Hippocampal formation (tissue), 2 donors: ENCODE results near the gene ARSH.
"Not testable (repeated sequence)": the region's sequence is repeated elsewhere in the genome, so short reads cannot be mapped to it uniquely, and the experiment has no call there.

Experiments used
- DNase-seq, 2 donors: peaks; one replicate each; lab custom pipeline; 2025; lab: John Stamatoyannopoulos, UW

ARSH gene

DNA sequence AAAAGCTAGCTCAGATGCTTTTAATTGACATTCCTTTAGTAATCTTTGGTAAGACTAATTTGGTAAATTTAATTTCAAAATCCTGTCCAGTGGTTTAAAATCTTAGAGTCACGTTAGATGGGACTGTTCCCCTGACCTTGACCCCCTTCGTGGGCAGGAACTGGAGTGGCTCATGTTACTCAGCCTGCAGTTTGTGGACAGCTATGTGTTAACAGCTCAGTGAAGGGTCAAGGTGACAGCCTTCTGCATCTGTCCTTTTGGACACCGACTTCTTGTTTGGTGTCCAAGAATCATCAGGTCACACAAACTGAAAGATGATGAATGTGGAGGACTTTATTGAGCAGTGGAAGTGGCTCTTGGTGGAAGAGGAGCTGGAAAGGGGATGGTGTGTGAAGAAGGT lies 37.9 kb downstream of the ARSH start:
- no peak for DNase-seq

- no peak for DNase-seq
Observed at GRCh38 chrX:3044671-3045070, 38.3 kb downstream of the ARSH start.

DNA sequence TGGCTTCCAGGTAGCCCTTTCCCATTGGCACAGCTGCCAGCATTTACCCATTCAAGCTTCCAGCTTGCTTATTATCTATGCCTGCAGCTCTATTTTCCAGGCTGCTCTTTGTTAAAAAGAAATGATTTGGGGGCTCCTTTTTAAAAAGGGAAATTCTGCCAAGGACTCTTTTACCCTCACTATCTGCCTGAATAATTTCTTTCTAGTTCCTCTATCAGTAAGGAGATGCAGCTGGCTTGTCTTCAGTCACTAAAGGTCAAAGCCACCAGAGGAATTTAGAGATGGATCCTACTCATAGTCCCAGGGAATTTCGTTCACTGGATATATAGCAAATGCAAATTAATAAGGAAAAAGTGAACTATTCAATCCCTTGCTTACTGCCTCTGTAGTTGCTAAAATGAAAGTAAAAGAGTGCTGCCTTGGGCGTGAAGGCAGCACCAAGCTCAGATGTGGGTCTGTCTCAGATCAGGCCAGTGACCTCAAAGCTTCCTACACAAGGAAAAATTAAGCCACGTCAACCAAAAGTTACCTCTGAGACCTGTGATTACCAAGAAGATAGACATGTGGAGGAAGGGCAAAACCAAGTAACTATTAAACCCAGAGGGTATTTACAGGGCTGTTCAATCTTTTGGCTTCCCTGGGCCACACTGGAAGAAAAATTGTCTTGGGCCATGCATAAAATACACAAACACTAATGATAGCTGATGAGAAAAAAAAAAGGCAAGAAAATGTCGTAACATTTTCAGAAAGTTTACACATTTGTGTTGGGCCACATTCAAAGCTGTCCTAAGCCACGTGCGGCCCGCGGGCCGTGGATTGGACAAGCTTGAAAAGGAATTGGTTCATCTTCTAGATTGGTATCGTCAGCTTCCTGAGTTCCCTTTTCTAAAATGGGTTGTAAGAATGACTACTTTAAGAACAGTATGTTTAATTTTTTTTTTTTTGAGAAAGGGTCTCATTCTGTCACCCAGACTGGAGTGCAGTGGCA lies 40.2 kb downstream of the ARSH start:
- DNase-seq = no peak

DNA sequence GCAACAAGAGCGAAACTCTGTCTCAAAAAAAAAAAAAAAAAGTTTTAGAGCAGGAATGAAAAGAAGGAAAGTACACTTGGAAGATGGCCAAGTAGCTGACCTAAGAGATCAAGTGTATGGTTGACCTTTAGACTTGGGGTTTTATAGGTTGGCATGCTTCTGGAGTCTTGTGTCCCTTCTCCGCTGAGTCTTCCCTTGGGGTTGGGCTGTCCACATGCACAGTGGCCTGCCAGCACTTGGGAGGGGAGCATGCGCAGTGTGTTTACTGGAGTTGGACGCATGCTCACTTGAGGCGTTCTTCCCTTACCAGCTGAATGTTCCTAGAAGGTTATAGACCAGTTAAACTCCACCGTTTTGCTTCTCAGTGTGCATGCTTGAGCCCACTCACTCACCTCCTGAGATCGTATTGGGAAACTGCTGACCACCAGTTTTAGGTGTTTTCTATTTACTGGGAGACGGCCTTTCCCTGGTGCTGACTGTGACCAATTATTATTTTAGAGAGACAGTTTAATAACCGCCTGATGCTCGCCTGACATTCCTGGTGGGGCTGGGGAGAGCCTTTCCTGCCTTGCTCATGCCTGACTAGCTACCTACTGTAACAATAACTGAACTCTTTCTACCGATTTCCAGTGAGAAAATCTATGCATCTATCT lies 44.3 kb downstream of the ARSH start:
- DNase-seq = not testable (repeated sequence)

DNA sequence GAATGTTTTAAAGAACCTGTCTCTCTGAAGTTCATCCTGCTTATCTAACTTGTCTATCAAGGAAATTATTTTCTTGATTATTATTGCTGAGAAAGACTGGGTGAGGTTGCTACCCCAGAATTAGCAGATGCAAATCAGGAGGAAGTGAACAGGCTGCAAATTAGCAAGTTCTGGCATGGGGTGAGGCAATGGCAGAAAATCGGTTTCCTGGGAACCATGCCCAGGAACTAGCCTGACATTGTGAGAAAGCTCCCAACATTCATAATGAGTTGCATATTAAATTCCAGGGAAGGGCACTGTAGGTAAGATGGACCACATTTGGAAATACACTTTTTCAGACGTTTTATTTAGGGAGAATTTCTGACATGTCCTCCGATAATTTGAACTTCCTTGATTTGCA lies 46.5 kb downstream of the ARSH start:
- peak; percentile 0 to 55 for DNase-seq

GRCh38 chrX:3066555-3066954 lies 60.2 kb downstream of the ARSH start:
- peak in 1 of 2 donors; percentile 0 for DNase-seq

- no peak for DNase-seq
Observed at GRCh38 chrX:3075959-3076358, 69.6 kb downstream of the ARSH start.

- DNase-seq = no peak
Observed at GRCh38 chrX:3076416-3076991, 70.2 kb downstream of the ARSH start.
